HG03342 (cell line): Measurements from ENCODE around the gene GNG8.

Source experiments
- ATAC-seq: cut with Tn5 transposase; IDR thresholded peaks from one replicate; pipeline ENCODE4 v1.9.1; 2021; ENCODE audit warnings: mild to moderate bottlenecking, moderate library complexity; ENCODE audit not compliant: unreplicated experiment

GNG8 gene

GRCh38 chr19:46603752-46604231 is 32.2 kb downstream of the GNG8 start:
- ATAC-seq, result no peak

- ATAC-seq, result no peak
Measured at GRCh38 chr19:46603195-46603637, 32.8 kb downstream of the GNG8 start.

GRCh38 chr19:46602392-46603194 is 33.4 kb downstream of the GNG8 start:
- no peak for ATAC-seq

GRCh38 chr19:46601318-46602224 is 34.4 kb downstream of the GNG8 start, which contains the start of gene CALM3:
Gene CALM3, plus strand, starts transcription at chr19:46601330. Its CDS starts 105 bp downstream, at chr19:46601435.
- no peak for ATAC-seq

- peak; percentile 74 for ATAC-seq
Measured at GRCh38 chr19:46600384-46601317, 35.4 kb downstream of the GNG8 start.

- no peak for ATAC-seq
Measured at GRCh38 chr19:46599716-46600373, 36.2 kb downstream of the GNG8 start.

GRCh38 chr19:46598372-46598917 is 37.6 kb downstream of the GNG8 start:
- no peak for ATAC-seq

GRCh38 chr19:46596008-46596407 is 40.0 kb downstream of the GNG8 start:
- ATAC-seq, result no peak

- ATAC-seq, result no peak
Measured at GRCh38 chr19:46591870-46592269, 44.1 kb downstream of the GNG8 start.

GRCh38 chr19:46591254-46591653 is 44.7 kb downstream of the GNG8 start:
- no peak for ATAC-seq

- ATAC-seq, result no peak
Measured at GRCh38 chr19:46587861-46588260, 48.1 kb downstream of the GNG8 start.

- ATAC-seq, result no peak
Measured at GRCh38 chr19:46586294-46586693, 49.7 kb downstream of the GNG8 start.

- no peak for ATAC-seq
Measured at GRCh38 chr19:46585539-46585938, 50.5 kb downstream of the GNG8 start.
